Central memory CD4-positive, alpha-beta T cell (primary cell): ENCODE measurements around the gene SYN1.

Experiments used
- DNase-seq: peaks from one replicate; pipeline ENCODE4 v3.0.0; 2022

SYN1 gene

GRCh38 chrX:47593522-47593921, 26.1 kb downstream of the SYN1 start:
- no peak for DNase-seq

GRCh38 chrX:47590984-47591383, 28.7 kb downstream of the SYN1 start:
- DNase-seq, result no peak

GRCh38 chrX:47587906-47588735, 31.5 kb downstream of the SYN1 start:
- no peak for DNase-seq

- no peak for DNase-seq
These were observed 32.4 kb downstream of the SYN1 start for GRCh38 chrX:47587091-47587891.

- DNase-seq, result no peak
These were observed 33.4 kb downstream of the SYN1 start for GRCh38 chrX:47586043-47586787.

- no peak for DNase-seq
These were observed 34.4 kb downstream of the SYN1 start for GRCh38 chrX:47585273-47585672.

GRCh38 chrX:47584714-47585113, 34.9 kb downstream of the SYN1 start:
- DNase-seq, result no peak

- DNase-seq, result no peak
These were observed 36.3 kb downstream of the SYN1 start for GRCh38 chrX:47583240-47583861.

- DNase-seq, result peak; percentile 71
These were observed 37.7 kb downstream of the SYN1 start, which contains the start of gene TIMP1 for GRCh38 chrX:47581731-47582647. TSS of gene TIMP1 (plus strand) at chrX:47582436. CDS start at chrX:47583416, 980 bp downstream.

GRCh38 chrX:47579537-47579936, 40.1 kb downstream of the SYN1 start:
- DNase-seq, result no peak

- DNase-seq, result no peak
These were observed 41.0 kb downstream of the SYN1 start for GRCh38 chrX:47578692-47579091.

GRCh38 chrX:47577901-47578300, 41.8 kb downstream of the SYN1 start:
- DNase-seq, result no peak

GRCh38 chrX:47577424-47577823, 42.2 kb downstream of the SYN1 start:
- DNase-seq, result no peak

GRCh38 chrX:47576021-47576898, 43.4 kb downstream of the SYN1 start:
- no peak for DNase-seq

- DNase-seq, result no peak
These were observed 44.9 kb downstream of the SYN1 start for GRCh38 chrX:47574547-47575301.

- DNase-seq, result no peak
These were observed 45.5 kb downstream of the SYN1 start for GRCh38 chrX:47574076-47574546.

GRCh38 chrX:47573341-47574075, 46.1 kb downstream of the SYN1 start:
- no peak for DNase-seq

- no peak for DNase-seq
These were observed 46.8 kb downstream of the SYN1 start for GRCh38 chrX:47572773-47573340.
